Mammary epithelial cell (primary cell): ENCODE measurements around the gene ZNF30.

Experiments
- CTCF ChIP-seq, 2 donors: IDR thresholded peaks in 1 of 2; conservative IDR thresholded peaks in 1 of 2; 2 replicates each; pipeline ENCODE4 v1.5.1; 2011 to 2012; ENCODE audit warnings: inconsistent platforms in 2 of 2, low read length in 2 of 2, mild to moderate bottlenecking in 2 of 2, control low read depth in 1 of 2, low read depth in 1 of 2; ENCODE audit not compliant: insufficient read depth in 1 of 2; ENCODE audit errors: extremely low read depth in 1 of 2
- EZH2 ChIP-seq: IDR thresholded peaks from 2 replicates; pipeline ENCODE4 v1.6.1; 2012; ENCODE audit warnings: low read length, inconsistent platforms, borderline replicate concordance

- no peak for TF ChIP-seq CTCF (conservative IDR thresholded peaks at IDR 0.05 in 1 of 2, IDR thresholded peaks at IDR 0.05 in 1 of 2; ENCODE audit: extremely low read depth in 1 of 2, insufficient read depth in 1 of 2, low read depth in 1 of 2, low read length in 2 of 2)
- no peak for TF ChIP-seq EZH2
These were observed 53.3 kb downstream of the ZNF30 start for GRCh38 chr19:34979819-34980640.
